ENCODE data around the gene COX6B1.
"Not testable (repeated sequence)": the region's sequence is repeated elsewhere in the genome, so short reads cannot be mapped to it uniquely, and the experiment has no call there.

The COX6B1 gene

DNA sequence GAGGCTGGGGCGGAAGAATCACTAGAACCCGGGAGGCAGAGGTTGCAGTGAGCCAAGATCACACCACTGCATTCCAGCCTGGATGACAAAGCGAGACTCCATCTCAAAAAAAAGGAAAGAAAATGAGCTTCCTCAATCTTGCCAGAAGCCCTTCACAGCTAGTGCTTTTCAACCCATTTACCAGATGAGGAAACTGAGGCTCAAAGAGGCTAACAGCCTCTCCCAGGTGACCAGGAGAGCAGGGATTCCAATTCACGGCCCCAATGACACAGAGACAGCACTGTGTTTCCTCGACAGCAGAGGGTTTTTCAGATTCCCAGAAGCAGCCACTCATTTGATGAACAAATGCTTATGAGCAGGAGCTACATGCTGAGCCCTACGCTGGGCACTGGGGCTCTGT, 21.4 kb downstream of the COX6B1 start:
- DNase-seq: no peak

DNA sequence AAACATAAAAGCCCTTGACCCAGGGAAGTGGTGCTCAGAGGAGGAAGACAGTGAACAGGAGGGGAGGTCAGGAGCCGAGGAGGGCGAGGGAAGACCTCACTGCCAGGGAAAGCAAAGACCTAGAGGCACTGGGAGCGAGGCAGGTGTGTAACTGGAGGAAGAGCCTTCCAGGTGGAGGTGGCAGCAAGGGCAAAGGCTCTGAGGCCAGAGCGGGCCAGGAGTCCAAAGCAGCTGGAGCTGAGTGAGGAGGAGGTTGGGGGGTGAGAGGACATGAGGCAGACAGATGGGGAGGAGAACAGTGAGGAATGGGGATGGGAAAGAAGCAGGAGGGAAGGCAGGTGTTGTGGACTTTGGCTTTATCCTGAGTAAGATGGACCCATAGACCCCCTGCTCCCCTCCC, 21.9 kb downstream of the COX6B1 start:
- no peak for DNase-seq

DNA sequence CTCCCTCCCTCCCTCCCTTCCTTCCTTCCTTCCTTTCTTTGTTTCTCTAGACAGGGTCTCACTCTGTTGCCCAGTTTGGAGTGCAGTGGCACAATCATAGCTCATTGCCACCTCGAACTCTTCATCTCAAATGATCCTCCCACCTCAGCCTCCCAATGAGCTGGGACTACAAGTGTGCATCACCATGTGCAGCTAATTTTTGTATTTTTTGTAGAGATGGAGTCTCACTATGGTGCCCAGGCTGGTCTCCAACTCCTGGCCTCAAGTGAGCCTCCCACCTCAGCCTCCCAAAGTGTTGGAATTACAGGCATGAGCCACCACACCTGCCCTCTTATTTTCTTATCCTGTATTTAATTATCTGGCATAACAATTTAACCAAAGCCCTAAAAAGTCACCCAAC, 22.6 kb downstream of the COX6B1 start:
- no peak for DNase-seq

DNA sequence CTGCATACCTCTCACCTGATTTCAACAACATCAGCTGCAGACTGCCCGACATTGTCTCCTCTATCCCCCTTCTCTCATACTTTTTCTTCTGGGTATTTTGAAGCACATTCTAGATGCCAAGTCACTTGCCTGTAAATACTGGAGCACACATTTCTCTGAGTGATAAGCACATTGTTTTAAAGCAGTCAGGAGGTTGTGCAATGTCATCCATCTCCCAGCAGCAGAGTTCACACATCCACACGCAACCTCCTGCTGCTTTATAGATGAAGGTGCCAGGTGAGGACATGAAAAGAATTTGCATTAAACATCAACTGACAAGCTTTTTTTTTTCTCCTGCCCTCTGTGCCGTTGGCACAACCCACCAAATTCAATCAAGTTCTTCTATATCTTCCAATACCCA, 23.7 kb downstream of the COX6B1 start:
- no peak for DNase-seq

DNA sequence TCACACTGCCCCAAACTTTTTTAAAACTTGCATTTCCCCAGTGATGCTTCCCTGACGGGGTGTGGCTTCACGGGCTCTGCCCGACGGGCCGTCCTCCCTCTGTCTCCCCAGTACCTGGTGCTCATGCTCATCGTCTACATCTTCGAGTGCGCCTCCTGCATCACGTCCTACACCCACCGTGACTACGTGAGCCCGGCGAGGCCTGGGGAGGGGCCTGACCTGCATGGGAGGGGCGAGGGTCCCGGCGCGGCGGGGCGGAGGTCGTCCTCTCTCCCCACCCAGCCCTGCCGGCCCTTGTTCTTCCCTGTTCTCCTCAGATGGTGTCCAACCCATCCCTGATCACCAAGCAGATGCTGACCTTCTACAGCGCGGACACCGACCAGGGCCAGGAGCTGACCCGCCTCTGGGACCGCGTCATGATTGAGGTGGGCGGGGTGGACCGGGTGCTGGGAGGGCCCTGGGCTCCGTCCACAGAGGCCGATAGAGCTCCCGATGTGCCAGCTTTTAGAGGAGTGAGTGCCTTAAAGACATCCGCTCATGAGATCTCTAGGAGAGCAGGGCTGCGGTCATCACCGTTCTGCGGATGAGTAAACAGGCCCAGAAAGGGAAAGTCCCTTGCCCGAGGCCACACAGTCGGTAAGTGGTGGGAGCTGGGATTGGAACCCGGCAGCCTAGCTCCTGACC, 25.1 kb downstream of the COX6B1 start:
- peak; percentile 49 for DNase-seq

DNA sequence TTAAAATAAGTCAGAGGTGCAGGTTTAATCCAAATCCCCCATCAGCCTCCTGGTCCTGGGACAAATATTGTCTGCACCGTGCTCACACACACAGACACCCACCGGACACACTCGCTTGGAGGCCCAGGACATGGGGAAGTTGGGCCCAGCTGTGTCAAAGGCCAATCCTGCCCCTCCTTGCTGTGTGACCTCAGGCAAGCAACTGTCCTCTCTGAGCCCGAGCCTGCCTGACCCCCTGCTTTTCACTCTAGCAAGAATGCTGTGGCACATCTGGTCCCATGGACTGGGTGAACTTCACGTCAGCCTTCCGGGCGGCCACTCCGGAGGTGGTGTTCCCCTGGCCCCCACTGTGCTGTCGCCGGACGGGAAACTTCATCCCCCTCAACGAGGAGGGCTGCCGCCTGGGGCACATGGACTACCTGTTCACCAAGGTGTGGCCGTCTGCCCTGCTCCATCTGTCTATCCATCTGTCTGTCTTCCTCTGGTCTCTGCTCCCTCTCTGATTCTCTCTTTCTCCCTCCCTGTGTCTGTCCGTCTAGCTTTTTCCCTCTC, 27.5 kb downstream of the COX6B1 start:
- DNase-seq: no peak

DNA sequence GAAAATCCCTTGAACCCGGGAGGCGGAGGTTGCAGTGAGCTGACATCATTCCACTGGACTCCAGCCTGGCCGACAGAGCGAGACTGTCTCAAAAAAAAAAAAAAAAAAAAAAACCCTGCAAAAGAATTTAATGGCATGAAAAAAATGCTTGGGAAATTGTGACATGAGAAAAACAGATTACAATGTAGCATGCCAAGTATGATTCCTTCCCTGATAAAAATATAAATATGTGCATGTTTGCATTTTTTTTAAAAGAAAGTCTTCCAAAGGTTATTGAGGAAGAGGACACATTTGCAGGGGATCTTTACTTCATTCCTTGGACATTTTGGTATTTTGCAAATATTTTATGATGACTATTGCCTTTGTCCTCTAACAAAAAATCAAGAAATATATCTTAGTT, 41.7 kb downstream of the COX6B1 start:
- DNase-seq: no peak

DNA sequence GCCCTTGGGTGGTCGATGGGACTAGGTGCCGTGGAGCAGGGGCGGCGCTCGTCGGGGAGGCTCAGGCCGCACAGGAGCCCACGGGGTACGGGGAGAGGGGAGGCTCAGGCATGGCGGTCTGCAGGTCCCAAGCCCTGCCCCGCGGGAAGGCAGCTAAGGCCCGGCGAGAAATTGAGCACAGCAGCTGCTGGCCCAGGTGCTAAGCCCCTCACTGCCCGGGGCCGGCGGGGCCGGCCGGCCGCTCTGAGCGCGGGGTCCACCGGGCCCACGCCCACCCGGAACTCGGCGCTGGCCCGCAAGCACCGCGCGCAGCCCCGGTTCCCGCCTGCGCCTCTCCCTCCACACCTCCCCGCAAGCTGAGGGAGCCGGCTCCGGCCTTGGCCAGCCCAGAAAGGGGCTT, 43.0 kb downstream of the COX6B1 start:
- DNase-seq: not testable (repeated sequence)

DNA sequence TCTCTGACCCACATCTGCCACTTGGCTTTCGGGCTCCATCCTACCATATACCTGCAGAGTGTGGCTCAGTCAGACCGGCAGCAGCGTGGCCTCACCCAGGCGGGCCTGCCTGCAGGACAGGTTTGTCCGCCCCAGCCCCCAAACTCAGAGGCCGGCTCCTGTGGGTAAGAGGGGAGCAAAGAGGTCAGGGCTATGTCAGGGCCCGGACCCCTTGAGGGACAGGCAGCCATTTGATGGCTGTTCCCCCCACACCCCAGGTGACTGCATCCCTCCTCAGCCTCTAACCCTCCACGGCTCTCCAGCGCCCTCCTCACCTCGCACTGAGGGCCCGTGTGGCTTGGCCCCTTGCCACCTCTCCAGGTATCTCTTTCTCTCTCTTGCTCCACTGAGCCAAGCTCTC, 43.9 kb downstream of the COX6B1 start:
- DNase-seq: no peak

DNA sequence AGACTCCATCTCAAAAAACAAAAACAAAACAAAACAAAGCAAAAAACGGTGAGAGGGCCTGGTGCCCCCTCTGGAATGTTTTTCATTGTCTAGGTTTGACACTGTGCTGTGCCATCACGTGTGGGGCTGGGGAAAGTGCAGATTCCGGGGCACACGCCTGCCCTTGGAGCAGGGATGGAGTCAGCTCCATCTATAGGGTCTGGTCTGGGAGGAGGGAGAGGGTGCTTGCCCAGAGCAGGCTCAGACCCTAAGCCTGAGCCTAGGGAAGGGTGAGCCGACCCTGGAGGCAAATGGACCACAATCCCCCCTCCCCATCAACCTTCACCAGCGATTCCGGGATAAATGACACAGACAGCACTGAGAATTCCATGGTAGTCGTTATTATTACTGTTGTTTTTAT, 45.3 kb downstream of the COX6B1 start:
- DNase-seq: no peak

DNA sequence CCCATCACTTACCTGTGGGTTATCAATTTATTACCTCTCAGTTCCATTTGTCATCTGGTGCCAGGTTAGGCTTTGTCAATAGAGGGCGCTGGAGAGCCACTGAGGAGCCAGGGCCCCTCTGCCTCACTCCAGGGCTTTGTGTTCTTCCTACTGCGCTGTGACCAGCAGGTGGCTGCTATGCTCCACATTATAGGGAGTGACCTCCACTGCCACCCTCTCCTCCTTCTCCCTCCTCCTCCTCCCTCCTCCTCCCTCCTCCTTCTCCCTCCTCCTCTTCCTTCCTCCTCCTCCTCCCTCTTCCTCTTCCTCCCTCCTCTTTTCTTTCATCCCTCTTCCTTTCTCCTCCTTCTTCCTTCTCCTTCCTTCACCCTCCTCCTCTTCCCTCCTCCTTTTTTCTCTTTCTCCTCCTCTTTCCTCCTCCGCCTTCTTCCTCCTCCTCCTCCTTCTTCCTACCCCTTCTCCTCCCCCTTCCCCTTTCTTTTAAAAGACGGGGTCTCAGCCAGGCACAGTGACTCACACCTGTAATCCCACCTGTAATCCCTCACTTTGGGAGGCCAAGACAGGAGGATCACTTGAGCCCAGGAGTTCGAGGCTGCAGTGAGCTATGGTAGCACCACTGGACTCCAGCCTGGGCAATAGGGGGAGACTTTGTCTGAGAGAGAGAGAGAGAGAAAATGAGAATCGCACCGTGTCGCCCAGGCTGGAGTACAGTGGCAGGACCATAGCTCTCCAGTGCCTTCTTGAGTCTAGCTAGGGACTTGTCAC, 45.9 kb downstream of the COX6B1 start:
- peak; percentile 94 for DNase-seq

DNA sequence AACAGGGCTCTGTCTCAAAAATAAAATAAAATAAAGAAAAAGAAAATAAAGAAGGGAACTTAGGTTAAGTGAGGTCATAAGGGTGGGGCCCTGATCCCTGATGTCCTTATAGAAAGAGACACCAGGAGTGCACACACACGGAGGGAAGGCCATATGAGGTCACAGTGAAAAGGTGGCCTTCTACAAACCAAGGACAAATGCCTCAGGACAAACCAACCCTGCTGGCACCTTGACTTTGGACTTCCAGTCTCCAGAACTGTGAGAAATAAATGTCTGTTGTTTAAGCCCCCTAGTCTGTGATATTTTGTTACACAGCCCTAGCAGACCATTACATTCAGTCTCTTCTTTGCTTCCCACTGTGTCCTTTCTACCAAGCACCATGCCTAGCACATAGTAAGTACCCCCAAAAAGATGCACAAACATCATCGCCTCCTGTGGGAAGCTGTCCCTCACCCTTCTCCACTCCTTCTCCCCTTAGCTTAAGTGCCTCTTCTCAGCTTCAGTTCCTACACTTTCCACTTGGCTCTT, 47.8 kb downstream of the COX6B1 start:
- no peak for DNase-seq

DNA sequence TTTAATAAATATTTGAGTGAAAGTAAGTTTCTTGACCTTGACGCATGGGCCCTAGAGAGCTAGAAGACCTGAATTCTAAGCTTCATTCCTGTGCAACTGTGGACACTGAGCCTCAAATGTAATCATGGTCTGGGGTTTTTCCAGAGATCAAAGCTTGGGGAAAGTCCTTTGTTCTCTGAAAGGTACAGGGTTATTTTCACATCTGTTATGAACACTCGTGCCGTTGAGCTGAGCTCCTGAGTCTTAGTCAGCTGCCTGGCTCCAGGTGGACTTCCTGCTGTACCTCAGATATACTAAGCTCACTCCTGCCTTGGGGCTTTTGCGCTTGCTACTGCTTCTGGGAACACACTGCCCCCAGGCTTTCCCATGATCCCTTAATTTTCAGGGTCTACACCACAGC, 48.7 kb downstream of the COX6B1 start:
- no peak for DNase-seq

DNA sequence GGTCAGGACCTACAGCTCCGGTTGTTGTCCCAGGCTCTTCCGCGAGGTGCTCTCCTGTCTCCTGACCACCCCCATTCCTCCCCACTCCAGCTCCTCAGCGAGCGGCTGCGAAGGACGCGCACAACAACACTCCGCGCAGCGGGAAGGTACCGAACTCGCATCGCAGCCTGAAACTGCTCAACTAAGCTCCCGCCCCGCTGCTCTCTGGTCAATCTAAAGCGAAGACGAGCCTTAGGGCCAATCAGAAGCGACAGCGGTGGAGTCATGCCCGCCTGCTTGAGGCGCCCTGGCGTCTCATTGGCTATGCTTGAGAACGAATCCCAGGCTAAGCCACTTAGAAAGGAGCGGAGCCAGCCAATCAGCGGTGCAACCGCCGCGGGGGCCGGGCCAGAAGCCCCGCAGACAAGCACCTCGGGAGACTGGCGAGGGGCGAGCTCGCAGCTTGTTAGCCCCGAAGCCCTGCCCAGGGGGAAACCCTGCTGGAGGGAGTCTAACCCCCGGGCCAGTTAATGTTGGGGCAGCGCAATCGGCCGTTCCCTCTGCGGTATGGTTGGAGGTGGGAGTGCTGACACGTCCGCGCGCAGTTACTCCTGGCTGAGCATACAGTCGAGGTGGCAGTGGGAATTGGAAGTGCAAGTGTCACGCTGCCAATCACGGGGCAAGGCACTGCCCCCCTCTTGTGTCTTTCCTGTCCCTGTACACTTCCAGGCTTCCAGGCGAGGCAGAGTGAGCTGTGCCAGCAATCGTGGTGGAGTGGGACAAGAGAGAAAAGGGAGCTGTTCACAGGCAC, 54.3 kb downstream of the COX6B1 start:
- DNase-seq: peak; percentile 97

DNA sequence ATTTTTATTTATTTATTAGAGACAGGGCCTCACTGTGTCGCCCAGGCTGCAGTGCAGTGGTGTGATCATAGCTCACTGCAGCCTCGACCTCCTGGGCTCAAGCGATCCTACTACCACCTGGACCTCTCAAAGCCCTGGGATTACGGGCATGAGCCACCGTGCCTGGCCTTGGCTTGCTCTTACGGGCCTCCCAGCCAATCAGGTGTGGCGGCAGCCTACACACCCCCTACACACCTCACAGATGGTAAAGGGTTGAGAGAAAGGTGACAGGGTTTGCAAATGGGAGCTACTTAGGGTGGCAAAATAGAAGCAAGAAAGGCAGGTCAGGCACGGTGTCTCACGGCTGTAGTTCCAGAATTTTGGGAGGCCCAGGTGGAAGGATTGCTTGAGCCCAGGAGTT, 55.2 kb downstream of the COX6B1 start:
- no peak for DNase-seq

DNA sequence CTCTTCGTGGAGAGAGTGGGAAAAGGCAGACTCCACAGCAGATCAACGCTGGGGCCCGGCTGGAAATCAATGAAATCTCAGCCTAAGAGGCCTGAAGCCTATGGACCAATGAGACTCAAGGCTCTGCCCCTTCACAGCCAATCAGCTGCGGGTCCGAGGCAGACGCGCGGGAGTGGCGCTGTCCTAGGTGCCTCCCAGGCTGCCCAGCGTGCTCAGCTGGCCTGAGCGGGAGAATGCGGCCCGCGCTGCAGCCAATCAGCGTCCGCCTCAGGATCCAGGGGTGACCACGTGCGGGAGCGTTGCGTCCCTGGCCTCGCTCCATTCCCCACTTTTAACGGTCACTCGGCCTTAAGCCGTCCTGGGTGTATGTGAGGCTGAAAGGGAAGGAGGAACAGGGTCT, 56.1 kb downstream of the COX6B1 start, which contains the start of gene ZBTB32:
Gene ZBTB32, plus strand, starts transcription at position 341 of the 400 bp plus-strand sequence. CDS start 10,069 bp downstream, outside the sequence.
- no peak for DNase-seq

Measured in CD4-positive, alpha-beta T cell treated with Interleukin-21 for 1 hour (primary cell).